Progenitor cell of endocrine pancreas (in vitro differentiated cells): ENCODE measurements around the gene CTPS2. TPM values are rescaled to one million over a fixed set of nuclear protein-coding genes. Genes with fewer than 3 reads are reported as not detected.

Source experiments
- DNase-seq: peaks from one replicate; pipeline ENCODE4 v3.0.0; 2021; ENCODE audit warnings: low spot score; ENCODE audit not compliant: unreplicated experiment
- H3K27ac Mint-ChIP-seq: 2 replicates; pipeline ENCODE4 v1.8.0; 2021; ENCODE audit warnings: mild to moderate bottlenecking, moderate library complexity, mixed read lengths
- H3K27me3 Mint-ChIP-seq: 2 replicates; pipeline ENCODE4 v1.8.0; 2021; ENCODE audit warnings: mixed read lengths
- H3K36me3 Mint-ChIP-seq: 2 replicates; pipeline ENCODE4 v1.8.0; 2022; ENCODE audit warnings: mixed read lengths; ENCODE audit not compliant: insufficient read depth
- H3K4me1 Mint-ChIP-seq: 2 replicates; pipeline ENCODE4 v1.8.0; 2021; ENCODE audit warnings: low read depth, mixed read lengths
- H3K4me3 Mint-ChIP-seq: 2 replicates; pipeline ENCODE4 v1.8.0; 2021; ENCODE audit warnings: low read depth, mild to moderate bottlenecking, moderate library complexity, mixed read lengths
- H3K9me3 Mint-ChIP-seq: 2 replicates; pipeline ENCODE4 v1.8.0; 2021; ENCODE audit warnings: low read depth, mixed read lengths
- CTCF ChIP-seq: fragments of 200-600 bp; sonication (generic); IDR thresholded peaks from one replicate; pipeline ENCODE4 v1.5.0; 2021; ENCODE audit warnings: antibody characterized with exemption, mild to moderate bottlenecking; ENCODE audit not compliant: unreplicated experiment
- total RNA-seq: library from RNA; stranded (reverse); gene quantifications from 2 replicates; pipeline ENCODE4 v1.2.1, GENCODE V29; 2021

Gene CTPS2
- total RNA-seq, 1 donor from 2014 or later = 111 TPM

GRCh38 chrX:16699389-16699788 lies 13.1 kb downstream of the CTPS2 start:
- Mint-ChIP-seq H3K4me1 (peaks cover 7% of the 10 kb centered on the region), H3K4me3 (no peak overlapping the region), H3K36me3 (peaks cover 44% of the 10 kb centered on the region), H3K9me3 (no peaks in the 10 kb centered on the region), H3K27me3 (no peaks in the 10 kb centered on the region), H3K27ac (no peak overlapping the region)
- DNase-seq = no peak
- no peak for TF ChIP-seq CTCF

- no peak for TF ChIP-seq CTCF
- no peak for DNase-seq
- peaks cover 47% of the 10 kb centered on the region for H3K36me3 Mint-ChIP-seq
- H3K4me3 Mint-ChIP-seq = no peak overlapping the region
- no peak overlapping the region for H3K27ac Mint-ChIP-seq
- H3K4me1 Mint-ChIP-seq = peaks cover 5% of the 10 kb centered on the region
- H3K9me3 Mint-ChIP-seq = no peaks in the 10 kb centered on the region
- no peaks in the 10 kb centered on the region for H3K27me3 Mint-ChIP-seq
Measured at GRCh38 chrX:16696956-16697355, 15.5 kb downstream of the CTPS2 start.

GRCh38 chrX:16695079-16695676 lies 17.3 kb downstream of the CTPS2 start:
- Mint-ChIP-seq H3K36me3 (peaks cover 49% of the 10 kb centered on the region), H3K4me1 (peaks cover 5% of the 10 kb centered on the region), H3K27ac (peak overlapping the region; percentile 7), H3K27me3 (no peaks in the 10 kb centered on the region), H3K4me3 (no peak overlapping the region), H3K9me3 (no peaks in the 10 kb centered on the region)
- TF ChIP-seq CTCF = peak; percentile 95
- DNase-seq = peak; percentile 59

- Mint-ChIP-seq H3K36me3 (peaks cover 39% of the 10 kb centered on the region), H3K27me3 (no peaks in the 10 kb centered on the region), H3K4me3 (no peak overlapping the region), H3K27ac (no peak overlapping the region), H3K9me3 (no peaks in the 10 kb centered on the region), H3K4me1 (no peaks in the 10 kb centered on the region)
- DNase-seq = no peak
- TF ChIP-seq CTCF = no peak
Measured at GRCh38 chrX:16687514-16687913, 25.0 kb downstream of the CTPS2 start.

GRCh38 chrX:16683007-16683664 lies 29.3 kb downstream of the CTPS2 start:
- Mint-ChIP-seq H3K4me3 (no peak overlapping the region), H3K36me3 (peaks cover 32% of the 10 kb centered on the region), H3K27me3 (no peaks in the 10 kb centered on the region)

More at GRCh38 chrX:16683007-16683664, 29.3 kb downstream of the CTPS2 start:
- H3K9me3 Mint-ChIP-seq = no peaks in the 10 kb centered on the region
- no peak for DNase-seq
- no peak overlapping the region for H3K27ac Mint-ChIP-seq
- H3K4me1 Mint-ChIP-seq = no peaks in the 10 kb centered on the region
- no peak for TF ChIP-seq CTCF
